GM19324 (cell line): Measurements from ENCODE around the gene ZNF100.
"Not testable (repeated sequence)": the region's sequence is repeated elsewhere in the genome, so short reads cannot be mapped to it uniquely, and the experiment has no call there.

Experiments used
- ATAC-seq: cut with Tn5 transposase; IDR thresholded peaks from one replicate; pipeline ENCODE4 v1.9.1; 2021; ENCODE audit warnings: mild to moderate bottlenecking, moderate library complexity; ENCODE audit not compliant: unreplicated experiment, low FRiP score

The ZNF100 gene

GRCh38 chr19:21767065-21767800 is at the start of gene ZNF100:
ZNF100 (minus strand) TSS chr19:21767579; CDS start chr19:21767429, 150 bp downstream.
- peak; percentile 96 for ATAC-seq

GRCh38 chr19:21812448-21812847 is 45.1 kb upstream of the ZNF100 start:
- ATAC-seq, result no peak

GRCh38 chr19:21808400-21809000 is 41.1 kb upstream of the ZNF100 start:
- ATAC-seq, result not testable (repeated sequence)

- no peak for ATAC-seq
These were observed 22.2 kb upstream of the ZNF100 start for GRCh38 chr19:21789466-21790085.

GRCh38 chr19:21786936-21787335 is 19.6 kb upstream of the ZNF100 start:
- ATAC-seq, result no peak

GRCh38 chr19:21775792-21776191 is 8.4 kb upstream of the ZNF100 start:
- ATAC-seq, result not testable (repeated sequence)

DNA sequence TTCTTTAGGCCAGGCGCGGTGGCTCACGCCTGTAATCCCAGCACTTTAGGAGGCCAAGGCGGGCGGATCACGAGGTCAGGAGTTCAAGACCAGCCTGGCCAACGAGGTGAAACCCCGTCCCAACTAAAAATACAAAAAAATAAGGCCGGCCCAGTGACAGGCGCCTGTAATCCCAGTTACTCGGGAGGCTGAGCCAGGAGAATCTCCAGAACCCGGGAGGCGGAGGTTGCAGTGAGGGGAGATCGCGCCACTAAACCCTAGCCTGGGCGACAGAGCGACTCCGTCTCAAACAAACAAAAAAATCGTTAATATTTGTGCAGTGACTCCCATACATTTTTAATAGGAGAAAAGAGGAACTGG is 694 bp downstream of the ZNF100 start:
- ATAC-seq, result not testable (repeated sequence)

DNA sequence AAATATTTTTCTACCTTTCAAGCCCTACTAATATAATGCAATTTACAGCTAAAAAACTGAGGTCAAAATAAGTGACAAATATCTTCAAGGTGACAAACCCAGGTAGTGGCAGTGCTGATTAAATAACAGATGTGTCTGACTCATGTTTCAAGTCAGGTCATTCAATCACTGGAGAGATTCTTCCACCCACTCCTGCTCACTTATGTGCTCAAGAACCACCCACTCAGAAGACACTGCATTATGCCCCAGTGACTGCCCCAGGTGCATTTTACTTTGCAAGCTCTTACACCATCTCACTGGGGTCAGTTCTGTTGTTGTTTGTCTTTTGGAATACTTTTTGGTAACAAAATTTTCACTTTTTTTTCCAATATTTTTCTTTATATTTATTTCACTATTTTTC is 2.2 kb downstream of the ZNF100 start:
- no peak for ATAC-seq

GRCh38 chr19:21761547-21761946 is 5.8 kb downstream of the ZNF100 start:
- not testable (repeated sequence) for ATAC-seq

DNA sequence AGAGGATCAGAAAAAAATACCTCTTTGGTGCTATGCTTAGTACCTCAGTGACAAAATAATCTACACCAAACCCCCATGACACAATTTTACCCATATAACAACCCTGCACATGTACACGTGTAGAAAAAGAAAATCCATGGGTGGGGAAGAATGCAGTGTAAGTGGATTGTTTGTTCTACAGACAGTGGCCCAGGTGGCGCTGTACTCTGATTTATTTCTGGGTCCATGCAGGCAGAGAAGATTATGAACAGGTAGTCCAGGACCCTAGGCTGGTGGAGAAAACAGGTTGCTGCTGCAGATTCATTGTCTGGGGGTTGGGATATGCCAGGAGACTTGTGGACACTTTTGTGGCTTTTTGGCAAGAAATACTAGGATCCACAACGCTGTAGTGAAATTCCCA is 9.1 kb downstream of the ZNF100 start:
- no peak for ATAC-seq

DNA sequence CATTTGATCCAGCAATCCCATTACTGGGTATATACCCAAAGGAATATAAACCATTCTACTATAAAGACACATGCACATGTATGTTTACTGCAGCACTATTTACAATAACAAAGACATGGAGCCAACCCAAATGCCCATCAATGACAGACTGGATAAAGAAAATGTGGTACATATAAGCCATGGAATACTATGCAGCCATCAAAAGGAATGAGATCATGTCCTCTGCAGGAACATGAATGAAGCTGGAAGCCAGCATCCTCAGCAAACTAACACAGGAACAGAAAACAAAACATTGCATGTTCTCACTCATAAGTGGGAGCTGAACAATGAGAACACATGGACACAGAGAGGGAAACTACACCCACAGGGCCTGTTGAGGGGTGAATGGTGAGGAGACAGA is 11.8 kb downstream of the ZNF100 start:
- ATAC-seq, result not testable (repeated sequence)

- no peak for ATAC-seq
These were observed 16.0 kb downstream of the ZNF100 start for GRCh38 chr19:21751384-21751783.

DNA sequence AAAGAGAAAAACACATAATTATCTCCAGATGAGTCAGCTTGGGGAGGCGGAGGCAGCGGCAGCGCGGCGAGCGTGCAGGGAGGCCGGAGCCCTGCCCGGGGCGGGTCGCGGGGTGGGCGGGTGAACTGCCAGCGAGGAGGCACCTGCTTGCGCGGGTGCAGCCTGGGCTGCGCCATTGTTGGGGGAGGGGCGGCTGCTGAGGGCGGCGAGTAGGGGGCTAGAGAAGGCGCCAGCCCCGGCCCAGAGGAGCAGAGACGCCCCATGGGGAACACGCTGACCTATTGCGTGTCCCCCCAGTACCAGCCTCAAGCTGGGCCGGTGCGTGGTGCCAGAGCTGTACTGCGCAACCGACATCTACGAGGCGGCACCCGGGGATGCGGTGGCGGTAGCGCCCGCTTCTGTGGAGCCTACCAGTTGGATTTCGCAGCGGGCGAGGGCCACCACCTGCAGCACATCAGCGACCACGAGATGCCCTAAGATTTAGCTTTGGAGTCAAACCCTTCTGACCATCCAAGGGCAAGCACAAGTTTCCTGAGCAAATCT is 16.7 kb downstream of the ZNF100 start:
- ATAC-seq, result no peak

DNA sequence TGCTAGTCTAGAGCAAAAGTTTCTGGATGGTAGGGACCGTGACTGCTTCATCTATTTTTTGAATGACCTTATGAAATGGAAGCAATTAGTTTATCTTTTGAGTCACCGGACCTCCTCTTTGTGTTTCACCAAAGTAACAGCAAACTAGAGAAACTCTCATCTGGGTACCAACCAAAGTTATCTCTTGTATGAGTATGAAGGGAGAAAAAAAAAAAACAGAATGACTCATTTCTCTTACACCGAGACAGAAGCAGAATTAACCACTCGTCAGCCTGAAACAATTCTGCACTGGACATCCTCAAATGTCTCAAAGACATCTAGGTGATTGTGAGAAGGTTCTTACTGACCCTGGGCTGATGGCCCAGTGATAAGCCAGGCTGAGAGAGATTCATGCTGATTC is 18.3 kb downstream of the ZNF100 start:
- ATAC-seq, result no peak

DNA sequence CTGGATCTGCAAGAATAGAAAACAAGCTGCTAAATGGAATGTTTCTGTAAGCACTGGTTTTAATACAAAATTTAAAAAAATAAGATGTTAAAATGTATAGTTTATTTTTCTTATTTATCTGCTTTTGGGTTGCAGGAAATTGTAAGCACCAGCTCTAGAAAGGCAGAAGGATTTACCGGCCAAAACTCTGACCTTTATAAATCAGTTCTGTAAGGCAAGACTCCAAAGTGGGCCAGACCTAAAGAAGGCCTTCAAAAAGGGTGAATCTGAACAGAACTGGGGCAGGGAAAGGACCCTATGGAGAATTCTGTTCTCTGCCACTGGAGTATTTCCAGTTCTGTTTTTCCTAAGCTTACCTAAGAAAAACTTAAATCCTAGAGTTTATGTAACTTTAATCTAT is 19.3 kb downstream of the ZNF100 start:
- no peak for ATAC-seq

- no peak for ATAC-seq
These were observed 26.8 kb downstream of the ZNF100 start for GRCh38 chr19:21740559-21740958.

GRCh38 chr19:21726942-21727747 is 40.2 kb downstream of the ZNF100 start:
- not testable (repeated sequence) for ATAC-seq

- ATAC-seq, result no peak
These were observed 53.6 kb downstream of the ZNF100 start for GRCh38 chr19:21713761-21714160.

- no peak for ATAC-seq
These were observed 57.9 kb downstream of the ZNF100 start for GRCh38 chr19:21709464-21709863.

- not testable (repeated sequence) for ATAC-seq
These were observed 59.5 kb downstream of the ZNF100 start for GRCh38 chr19:21707878-21708277.

DNA sequence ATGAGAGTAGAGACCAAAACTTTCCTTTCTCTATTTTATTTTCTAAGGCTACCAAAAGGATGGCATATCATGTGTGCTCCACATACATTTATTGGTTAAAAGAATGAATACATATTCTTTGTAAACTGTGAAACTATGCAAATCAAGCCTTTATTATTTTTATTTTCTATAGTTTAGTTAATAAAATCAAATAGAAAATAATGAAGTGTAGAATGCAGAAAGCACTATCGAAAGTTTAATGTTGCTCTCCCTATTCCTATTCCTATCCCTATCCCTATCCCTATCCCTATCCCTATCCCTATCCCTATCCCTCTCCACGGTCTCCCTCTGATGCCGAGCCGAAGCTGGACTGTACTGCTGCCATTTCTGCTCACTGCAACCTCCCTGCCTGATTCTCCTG is 60.3 kb downstream of the ZNF100 start:
- no peak for ATAC-seq
